ENCODE data around the gene TMEM100.

The TMEM100 gene

GRCh38 chr17:55706808-55707773 is 15.6 kb downstream of the TMEM100 start:
- ChIA-PET CTCF (no interaction called here), POLR2A (no interaction called here)
- TF ChIP-seq TARDBP (IDR thresholded peaks at IDR 0.05) (no peak), ARNT (IDR thresholded peaks at IDR 0.05) (no peak), ZNF384 (IDR thresholded peaks at IDR 0.05) (no peak), FOXA1 (IDR thresholded peaks at IDR 0.05) (no peak), SP1 (IDR thresholded peaks at IDR 0.05) (no peak), NFRKB (IDR thresholded peaks at IDR 0.05) (no peak), LEF1 (IDR thresholded peaks at IDR 0.05; ENCODE audit: borderline replicate concordance) (no peak), HDGF (IDR thresholded peaks at IDR 0.05; ENCODE audit: borderline replicate concordance) (no peak), BHLHE40 (IDR thresholded peaks at IDR 0.05; ENCODE audit: borderline replicate concordance) (no peak)
- no peak for DNase-seq (ENCODE audit: extremely low spot score)

GRCh38 chr17:55705847-55706246 is 16.8 kb downstream of the TMEM100 start:
- ChIA-PET CTCF (no interaction called here), POLR2A (no interaction called here)
- TF ChIP-seq NFRKB (IDR thresholded peaks at IDR 0.05) (no peak), ELF4 (IDR thresholded peaks at IDR 0.05) (no peak), SUZ12 (IDR thresholded peaks at IDR 0.05) (no peak), L3MBTL2 (conservative IDR thresholded peaks at IDR 0.05) (no peak), FOXA1 (IDR thresholded peaks at IDR 0.05) (no peak), SP1 (IDR thresholded peaks at IDR 0.05) (no peak), LEF1 (IDR thresholded peaks at IDR 0.05; ENCODE audit: borderline replicate concordance) (no peak), HDGF (IDR thresholded peaks at IDR 0.05; ENCODE audit: borderline replicate concordance) (no peak), ZNF384 (IDR thresholded peaks at IDR 0.05) (no peak), CTBP1 (IDR thresholded peaks at IDR 0.05; ENCODE audit: borderline replicate concordance) (no peak), BHLHE40 (IDR thresholded peaks at IDR 0.05; ENCODE audit: borderline replicate concordance) (no peak), TARDBP (IDR thresholded peaks at IDR 0.05) (no peak), PKNOX1 (IDR thresholded peaks at IDR 0.05) (no peak), FOXM1 (IDR thresholded peaks at IDR 0.05; ENCODE audit: borderline replicate concordance) (no peak), FOXK2 (IDR thresholded peaks at IDR 0.05) (no peak), ARNT (IDR thresholded peaks at IDR 0.05) (no peak)
- no peak for DNase-seq (ENCODE audit: extremely low spot score)

- TF ChIP-seq FOXK2 (IDR thresholded peaks at IDR 0.05) = no peak
- TF ChIP-seq BHLHE40 (IDR thresholded peaks at IDR 0.05; ENCODE audit: borderline replicate concordance) = no peak
- no peak for TF ChIP-seq LEF1 (IDR thresholded peaks at IDR 0.05; ENCODE audit: borderline replicate concordance)
- TF ChIP-seq SUZ12 (IDR thresholded peaks at IDR 0.05) = no peak
- no peak for TF ChIP-seq HDGF (IDR thresholded peaks at IDR 0.05; ENCODE audit: borderline replicate concordance)
- no peak for TF ChIP-seq TARDBP (IDR thresholded peaks at IDR 0.05)
- TF ChIP-seq ELF4 (IDR thresholded peaks at IDR 0.05) = no peak
- TF ChIP-seq PKNOX1 (IDR thresholded peaks at IDR 0.05) = no peak
- TF ChIP-seq FOXM1 (IDR thresholded peaks at IDR 0.05; ENCODE audit: borderline replicate concordance) = no peak
- TF ChIP-seq SP1 (IDR thresholded peaks at IDR 0.05) = no peak
- no peak for TF ChIP-seq ZNF384 (IDR thresholded peaks at IDR 0.05)
- TF ChIP-seq CTBP1 (IDR thresholded peaks at IDR 0.05; ENCODE audit: borderline replicate concordance) = no peak
- TF ChIP-seq ARNT (IDR thresholded peaks at IDR 0.05) = no peak
- no peak for TF ChIP-seq NFRKB (IDR thresholded peaks at IDR 0.05)
- no peak for TF ChIP-seq L3MBTL2 (conservative IDR thresholded peaks at IDR 0.05)
- no peak for TF ChIP-seq FOXA1 (IDR thresholded peaks at IDR 0.05)
- no peak for DNase-seq (ENCODE audit: extremely low spot score)
- ChIA-PET POLR2A (no interaction called here), CTCF (interaction anchor here (0.6 kb wide), 1 partner anchor 1148 kb away, joined by 3 read pairs; no protein-coding TSS in a partner anchor)
These were observed 18.3 kb downstream of the TMEM100 start for GRCh38 chr17:55704401-55704800.

GRCh38 chr17:55702150-55702549 is 20.5 kb downstream of the TMEM100 start:
- POLR2A ChIA-PET = no interaction called here
- DNase-seq (ENCODE audit: extremely low spot score) = no peak
- CTCF ChIA-PET = no interaction called here
- TF ChIP-seq FOXK2 (IDR thresholded peaks at IDR 0.05) (no peak), LEF1 (IDR thresholded peaks at IDR 0.05; ENCODE audit: borderline replicate concordance) (no peak), FOXA1 (IDR thresholded peaks at IDR 0.05) (no peak), L3MBTL2 (conservative IDR thresholded peaks at IDR 0.05) (no peak), SP1 (IDR thresholded peaks at IDR 0.05) (no peak), PKNOX1 (IDR thresholded peaks at IDR 0.05) (no peak), SUZ12 (IDR thresholded peaks at IDR 0.05) (no peak), CTBP1 (IDR thresholded peaks at IDR 0.05; ENCODE audit: borderline replicate concordance) (no peak), TARDBP (IDR thresholded peaks at IDR 0.05) (no peak), FOXM1 (IDR thresholded peaks at IDR 0.05; ENCODE audit: borderline replicate concordance) (no peak)

- no peak for DNase-seq (ENCODE audit: extremely low spot score)
- CTCF ChIA-PET = no interaction called here
- POLR2A ChIA-PET = no interaction called here
- no peak for TF ChIP-seq SUZ12 (IDR thresholded peaks at IDR 0.05)
These were observed 23.3 kb downstream of the TMEM100 start for GRCh38 chr17:55699181-55699860.

Measured in HEK293T (cell line).